ENCODE results near the gene USH1C.

DNA sequence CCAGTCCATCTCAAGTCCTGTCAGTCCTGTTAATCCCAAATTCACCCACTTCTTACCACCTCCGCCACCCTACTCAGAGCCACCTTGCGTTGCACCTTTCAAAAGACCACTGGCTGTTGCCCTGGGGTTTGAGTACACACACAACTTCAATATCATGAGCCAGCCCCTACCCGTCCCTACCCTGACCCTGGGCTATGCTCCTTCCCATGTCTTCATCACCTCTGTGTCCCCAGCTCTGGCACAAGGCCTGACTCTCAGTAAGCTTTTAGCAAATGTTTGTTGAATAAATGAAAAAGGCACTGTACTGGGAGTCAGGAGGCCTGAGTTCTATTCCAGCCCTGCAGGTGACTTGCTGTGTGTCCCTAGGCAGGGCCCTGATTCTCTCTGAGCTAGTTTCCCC lies 29.3 kb upstream of the USH1C start:
- TF ChIP-seq, protein P1, sequence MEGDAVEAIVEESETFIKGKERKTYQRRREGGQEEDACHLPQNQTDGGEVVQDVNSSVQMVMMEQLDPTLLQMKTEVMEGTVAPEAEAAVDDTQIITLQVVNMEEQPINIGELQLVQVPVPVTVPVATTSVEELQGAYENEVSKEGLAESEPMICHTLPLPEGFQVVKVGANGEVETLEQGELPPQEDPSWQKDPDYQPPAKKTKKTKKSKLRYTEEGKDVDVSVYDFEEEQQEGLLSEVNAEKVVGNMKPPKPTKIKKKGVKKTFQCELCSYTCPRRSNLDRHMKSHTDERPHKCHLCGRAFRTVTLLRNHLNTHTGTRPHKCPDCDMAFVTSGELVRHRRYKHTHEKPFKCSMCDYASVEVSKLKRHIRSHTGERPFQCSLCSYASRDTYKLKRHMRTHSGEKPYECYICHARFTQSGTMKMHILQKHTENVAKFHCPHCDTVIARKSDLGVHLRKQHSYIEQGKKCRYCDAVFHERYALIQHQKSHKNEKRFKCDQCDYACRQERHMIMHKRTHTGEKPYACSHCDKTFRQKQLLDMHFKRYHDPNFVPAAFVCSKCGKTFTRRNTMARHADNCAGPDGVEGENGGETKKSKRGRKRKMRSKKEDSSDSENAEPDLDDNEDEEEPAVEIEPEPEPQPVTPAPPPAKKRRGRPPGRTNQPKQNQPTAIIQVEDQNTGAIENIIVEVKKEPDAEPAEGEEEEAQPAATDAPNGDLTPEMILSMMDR (IDR thresholded peaks at IDR 0.05), result no peak
- TF ChIP-seq POLR2AphosphoS5 (IDR thresholded peaks at IDR 0.05) (no peak), EP300 (IDR thresholded peaks at IDR 0.05) (no peak)

Measured in gastroesophageal sphincter (tissue), 3 donors.